Left colon (tissue), 2 donors: ENCODE results near the gene DRAXIN. TPM values are rescaled to one million over a fixed set of nuclear protein-coding genes. Genes with fewer than 3 reads are reported as not detected.

Experiments
- ATAC-seq: fragments of 200-7000 bp; cut with Tn5 transposase; one replicate; pipeline ENCODE4 v1.9.1; 2020; ENCODE audit warnings: mild to moderate bottlenecking, moderate library complexity
- DNase-seq, 2 donors: peaks; one replicate each; pipeline ENCODE4 v3.0.0-alpha.2; 2020
- intact Hi-C, 2 donors: fragments of 100-400 bp; cut with DNase I in 1 of 2; cut with micrococcal nuclease in 1 of 2; formaldehyde crosslinking; loops; one replicate each; pipeline versions ENCODE4 v1.11.2 to v1.14.0; 2022; cut with DNase I, micrococcal nuclease
- total RNA-seq, 2 donors: library from RNA; stranded (reverse); fragmentation: NEBNext Ultra II Directional; extraction: Animal tissue kit (Norgen Biotek cat#: 25700); gene quantifications; one replicate each; pipeline ENCODE4 v1.2.1, GENCODE V29; 2021
- donor health status: DM: no; HTN: no; CAD: no.
- donor health status: DM: yes; HTN: yes; CAD: no.

DRAXIN gene
- total RNA-seq, 2 donors from 2014 or later: 0.06 to 0.11 TPM

GRCh38 chr1:11744287-11744686, 52.8 kb downstream of the DRAXIN start:
- no peak for DNase-seq
- no peak for ATAC-seq
- intact Hi-C loops: no loop called here

GRCh38 chr1:11746092-11746491, 54.6 kb downstream of the DRAXIN start:
- no peak for DNase-seq
- intact Hi-C loops: no loop called here
- ATAC-seq: no peak

- DNase-seq (no peak), ATAC-seq (no peak)
- intact Hi-C loops: no loop called here
These were observed 55.4 kb downstream of the DRAXIN start for GRCh38 chr1:11746795-11747487.

- ATAC-seq (no peak), DNase-seq (no peak)
- intact Hi-C loops: no loop called here
These were observed 57.0 kb downstream of the DRAXIN start for GRCh38 chr1:11748294-11749202.

GRCh38 chr1:11749203-11749689, 57.7 kb downstream of the DRAXIN start:
- intact Hi-C loops: no loop called here
- DNase-seq (peak in 1 of 2 donors; percentile 67), ATAC-seq (peak; percentile 97)

GRCh38 chr1:11749996-11750395, 58.5 kb downstream of the DRAXIN start:
- intact Hi-C loops: no loop called here
- DNase-seq (no peak), ATAC-seq (no peak)

- intact Hi-C loops: no loop called here
- ATAC-seq (no peak), DNase-seq (no peak)
These were observed 59.6 kb downstream of the DRAXIN start for GRCh38 chr1:11751087-11751486.

- ATAC-seq (no peak), DNase-seq (no peak)
- intact Hi-C loops: no loop called here
These were observed 61.0 kb downstream of the DRAXIN start for GRCh38 chr1:11752359-11753088.

- DNase-seq (no peak), ATAC-seq (no peak)
- intact Hi-C loops: no loop called here
These were observed 62.2 kb downstream of the DRAXIN start for GRCh38 chr1:11753555-11754208.

GRCh38 chr1:11757047-11757446, 65.5 kb downstream of the DRAXIN start:
- intact Hi-C loops: no loop called here
- no peak for ATAC-seq
- no peak for DNase-seq

- intact Hi-C loops: no loop called here
- no peak for ATAC-seq
- no peak for DNase-seq
These were observed 68.3 kb downstream of the DRAXIN start for GRCh38 chr1:11759791-11760190.

GRCh38 chr1:11761285-11761684, 69.8 kb downstream of the DRAXIN start:
- intact Hi-C loops: no loop called here
- no peak for DNase-seq
- ATAC-seq: no peak

- ATAC-seq: peak; percentile 53
- peak in 1 of 2 donors; percentile 26 for DNase-seq
- intact Hi-C loops: no loop called here
These were observed 70.5 kb downstream of the DRAXIN start, which contains the start of gene C1orf167 for GRCh38 chr1:11761988-11762406. TSS of gene C1orf167 (plus strand) at chr1:11762193. CDS start at chr1:11764401, 2,208 bp downstream.

- intact Hi-C loops: no loop called here
- no peak for DNase-seq
- ATAC-seq: no peak
These were observed 72.6 kb downstream of the DRAXIN start for GRCh38 chr1:11764115-11764514.

- DNase-seq (no peak), ATAC-seq (no peak)
- intact Hi-C loops: no loop called here
These were observed 73.0 kb downstream of the DRAXIN start for GRCh38 chr1:11764519-11764918.

- DNase-seq (no peak), ATAC-seq (no peak)
- intact Hi-C loops: no loop called here
These were observed 74.3 kb downstream of the DRAXIN start for GRCh38 chr1:11765661-11766428.

- ATAC-seq (no peak), DNase-seq (no peak)
- intact Hi-C loops: no loop called here
These were observed 74.9 kb downstream of the DRAXIN start for GRCh38 chr1:11766429-11766776.
